ENCODE results near the gene ZNF609. TPM values are rescaled to one million over a fixed set of nuclear protein-coding genes. Genes with fewer than 3 reads are reported as not detected.

Gene ZNF609
- total RNA-seq, 5 donors from 2014 or later (not counting 1 experiment from before 2014, with no cell fraction given), result 52.7 to 81.8 (median 59.3) TPM

DNA sequence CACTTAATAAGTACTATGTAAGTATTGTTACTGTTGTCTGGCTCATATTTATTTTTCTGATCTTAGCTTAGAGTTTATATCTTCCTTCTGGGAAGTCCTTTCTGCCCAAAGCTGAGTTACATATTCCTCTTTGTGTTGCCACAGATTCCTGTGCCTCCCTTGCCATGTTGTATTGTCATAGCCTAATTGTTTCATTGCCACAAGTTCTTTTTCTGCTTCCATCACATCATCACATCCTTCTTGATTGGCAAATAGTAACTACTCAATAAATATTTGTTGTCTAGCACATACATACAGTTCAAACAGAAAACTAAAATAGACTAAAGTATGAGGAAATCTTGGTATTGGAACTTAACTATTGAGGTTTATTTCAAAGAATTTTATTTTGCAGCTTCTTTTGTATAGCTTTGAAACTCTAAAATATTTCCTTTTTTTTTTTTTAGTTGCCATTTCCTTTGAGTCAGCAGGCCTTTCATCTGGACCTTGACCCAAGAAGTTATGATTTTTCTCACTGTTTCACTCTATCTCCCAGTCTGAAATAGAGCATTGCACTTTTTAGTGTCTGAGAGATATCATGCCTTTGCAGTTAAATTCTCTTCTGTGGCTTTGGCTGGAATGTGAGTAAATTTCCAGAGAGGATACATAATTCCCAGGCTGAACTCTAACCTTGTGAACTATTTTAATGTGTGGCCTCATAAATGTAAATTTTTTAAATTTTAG lies 98.2 kb downstream of the ZNF609 start:
- ChIA-PET POLR2A (interaction anchor here (0.7 kb wide), 2 partner anchors 106 to 973 kb away, joined by 3 to 5 read pairs; no protein-coding TSS in a partner anchor), CTCF (no interaction called here)
- Histone ChIP-seq H3K36me3 (ENCODE audit: control insufficient read depth in 2 of 2, extremely low read depth in 1 of 2, insufficient read depth in 1 of 2, low read length in 1 of 2) (no peaks in the 10 kb centered on the region), H3K9me3 (no peaks in the 10 kb centered on the region), H3K4me1 (ENCODE audit: control insufficient read depth in 1 of 2, extremely low read depth in 1 of 2, insufficient read depth in 2 of 2, low read length in 2 of 2) (peaks cover 0 to 6% of the 10 kb centered on the region in 2 experiments), H3K4me3 (ENCODE audit: control insufficient read depth in 1 of 2, extremely low read depth in 1 of 2, low read length in 1 of 2) (no peak overlapping the region), H3K27ac (ENCODE audit: low read length) (no peak overlapping the region), H3K27me3 (replicated peaks in 1 of 2; ENCODE audit: control insufficient read depth in 2 of 2, extremely low read depth in 1 of 2, insufficient read depth in 2 of 2, low read length in 1 of 2) (no peaks in the 10 kb centered on the region)
- Mint-ChIP-seq H3K27me3 (no peaks in the 10 kb centered on the region), H3K36me3 (peaks cover 15% of the 10 kb centered on the region), H3K4me1 (peaks cover 53 to 61% (median 61%) of the 10 kb centered on the region in 3 donors), H3K9me3 (no peaks in the 10 kb centered on the region), H3K27ac (peak overlapping the region; percentile 36 to 59), H3K4me3 (no peak overlapping the region)
- no peak for ATAC-seq (replicated peaks in 1 of 4)
- DNase-seq, result no peak

DNA sequence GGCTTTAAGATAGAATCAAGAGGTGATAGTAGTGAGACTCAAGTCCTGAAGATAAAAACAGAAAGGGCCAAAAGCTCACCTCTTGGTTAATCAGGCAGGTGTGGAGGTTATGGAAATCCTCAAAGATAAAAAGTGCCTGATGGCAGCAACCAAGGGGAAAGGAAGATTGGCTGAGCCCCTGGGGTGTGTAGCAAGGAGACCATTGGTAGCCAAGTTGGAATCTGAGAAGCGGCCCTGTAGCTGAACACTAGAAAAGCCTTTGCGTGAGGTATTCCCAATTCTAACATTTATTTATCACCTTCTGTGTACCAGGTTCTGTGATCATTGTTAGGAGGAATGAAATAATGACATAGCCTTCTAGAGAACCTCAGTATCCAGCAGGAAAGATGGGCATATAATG lies 98.9 kb downstream of the ZNF609 start:
- Mint-ChIP-seq H3K27ac (peak overlapping the region; percentile 36 to 55), H3K27me3 (no peaks in the 10 kb centered on the region), H3K4me1 (peaks cover 52 to 60% (median 58%) of the 10 kb centered on the region in 3 donors), H3K4me3 (no peak overlapping the region), H3K36me3 (peaks cover 15% of the 10 kb centered on the region), H3K9me3 (no peaks in the 10 kb centered on the region)
- Histone ChIP-seq H3K9me3 (no peaks in the 10 kb centered on the region), H3K4me3 (ENCODE audit: control insufficient read depth in 1 of 2, extremely low read depth in 1 of 2, low read length in 1 of 2) (no peak overlapping the region), H3K27me3 (replicated peaks in 1 of 2; ENCODE audit: control insufficient read depth in 2 of 2, extremely low read depth in 1 of 2, insufficient read depth in 2 of 2, low read length in 1 of 2) (no peaks in the 10 kb centered on the region), H3K27ac (ENCODE audit: low read length) (no peak overlapping the region), H3K4me1 (ENCODE audit: control insufficient read depth in 1 of 2, extremely low read depth in 1 of 2, insufficient read depth in 2 of 2, low read length in 2 of 2) (peaks cover 0 to 6% of the 10 kb centered on the region in 2 experiments), H3K36me3 (ENCODE audit: control insufficient read depth in 2 of 2, extremely low read depth in 1 of 2, insufficient read depth in 1 of 2, low read length in 1 of 2) (no peaks in the 10 kb centered on the region)
- no CpG with 5 or more reads among the region's 2 CpGs for WGBS (ENCODE audit: insufficient coverage)
- DNase-seq (no peak), ATAC-seq (replicated peaks in 1 of 4) (no peak)
- CTCF ChIA-PET, result no interaction called here
- POLR2A ChIA-PET, result interaction anchor here (0.6 to 0.7 kb wide), 2 partner anchors 51 to 974 kb away, joined by 3 read pairs; no protein-coding TSS in a partner anchor

DNA sequence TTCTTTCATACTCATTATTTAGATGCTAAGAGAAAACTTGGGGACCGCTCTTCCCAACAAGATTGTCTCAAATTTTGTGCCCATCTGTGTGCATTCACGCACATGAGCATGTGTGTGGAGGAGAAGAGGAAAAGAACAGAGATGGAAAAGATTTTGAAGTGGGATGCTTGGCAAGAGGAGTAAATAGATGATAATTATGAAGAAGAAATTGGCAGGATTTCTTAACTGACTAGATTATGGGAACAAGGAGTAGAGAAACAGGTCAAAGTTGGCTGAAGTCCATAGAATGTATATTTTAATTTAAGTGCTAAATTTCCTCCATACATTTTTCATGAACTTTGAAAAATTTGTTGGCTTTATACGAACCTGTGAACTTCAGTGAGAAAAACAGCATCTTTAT lies 100.1 kb downstream of the ZNF609 start:
- DNase-seq (no peak), ATAC-seq (replicated peaks in 1 of 4) (no peak)
- Mint-ChIP-seq H3K27me3 (no peaks in the 10 kb centered on the region), H3K4me3 (no peak overlapping the region), H3K9me3 (no peaks in the 10 kb centered on the region), H3K4me1 (peaks cover 57 to 64% (median 63%) of the 10 kb centered on the region in 3 donors), H3K36me3 (peaks cover 18% of the 10 kb centered on the region), H3K27ac (peak overlapping the region; percentile 19 to 70)
- H3K4me1 ChIP-seq (ENCODE audit: control insufficient read depth in 1 of 2, extremely low read depth in 1 of 2, insufficient read depth in 2 of 2, low read length in 2 of 2), result peaks cover 0 to 6% of the 10 kb centered on the region in 2 experiments
- 100% methylated on average over 1 of the region's 3 CpGs for WGBS (ENCODE audit: insufficient coverage)
- H3K27ac ChIP-seq (ENCODE audit: low read length), result no peak overlapping the region
- H3K36me3 ChIP-seq (ENCODE audit: control insufficient read depth in 2 of 2, extremely low read depth in 1 of 2, insufficient read depth in 1 of 2, low read length in 1 of 2), result no peaks in the 10 kb centered on the region
- CTCF ChIA-PET, result no interaction called here
- no peaks in the 10 kb centered on the region for H3K27me3 ChIP-seq (replicated peaks in 1 of 2; ENCODE audit: control insufficient read depth in 2 of 2, extremely low read depth in 1 of 2, insufficient read depth in 2 of 2, low read length in 1 of 2)
- POLR2A ChIA-PET, result no interaction called here
- H3K4me3 ChIP-seq (ENCODE audit: control insufficient read depth in 1 of 2, extremely low read depth in 1 of 2, low read length in 1 of 2), result no peak overlapping the region
- H3K9me3 ChIP-seq, result no peaks in the 10 kb centered on the region

DNA sequence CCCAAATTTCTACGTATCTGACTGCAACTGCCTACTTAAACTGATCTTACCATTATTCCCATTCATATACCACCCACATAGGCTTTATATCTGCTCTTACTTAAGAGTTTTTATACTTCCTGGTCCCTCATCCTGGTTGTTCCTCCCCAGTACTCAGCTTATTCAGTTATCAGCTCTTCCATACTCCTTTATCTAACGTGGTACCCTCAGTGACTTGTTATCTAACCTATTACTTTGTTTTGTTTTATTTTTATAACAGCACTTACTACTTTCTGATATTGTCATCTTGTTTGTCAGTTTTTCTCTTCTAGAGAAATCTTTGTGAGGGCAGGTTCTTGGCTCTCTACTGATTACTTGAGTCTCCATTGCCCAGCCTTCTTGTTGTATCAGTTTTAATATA lies 100.6 kb downstream of the ZNF609 start:
- Mint-ChIP-seq H3K27ac (peak overlapping the region; percentile 40 to 68), H3K27me3 (no peaks in the 10 kb centered on the region), H3K9me3 (no peaks in the 10 kb centered on the region), H3K4me3 (no peak overlapping the region), H3K4me1 (peaks cover 57 to 64% (median 64%) of the 10 kb centered on the region in 3 donors), H3K36me3 (peaks cover 18% of the 10 kb centered on the region)
- DNase-seq (no peak), ATAC-seq (replicated peaks in 1 of 4) (no peak)
- H3K9me3 ChIP-seq, result no peaks in the 10 kb centered on the region
- H3K27me3 ChIP-seq (replicated peaks in 1 of 2; ENCODE audit: control insufficient read depth in 2 of 2, extremely low read depth in 1 of 2, insufficient read depth in 2 of 2, low read length in 1 of 2), result no peaks in the 10 kb centered on the region
- H3K4me3 ChIP-seq (ENCODE audit: control insufficient read depth in 1 of 2, extremely low read depth in 1 of 2, low read length in 1 of 2), result no peak overlapping the region
- peaks cover 0 to 6% of the 10 kb centered on the region in 2 experiments for H3K4me1 ChIP-seq (ENCODE audit: control insufficient read depth in 1 of 2, extremely low read depth in 1 of 2, insufficient read depth in 2 of 2, low read length in 2 of 2)
- ChIA-PET CTCF (no interaction called here), POLR2A (no interaction called here)
- 87% methylated on average over 1 of the region's 2 CpGs for WGBS (ENCODE audit: insufficient coverage)
- no peaks in the 10 kb centered on the region for H3K36me3 ChIP-seq (ENCODE audit: control insufficient read depth in 2 of 2, extremely low read depth in 1 of 2, insufficient read depth in 1 of 2, low read length in 1 of 2)
- H3K27ac ChIP-seq (ENCODE audit: low read length), result no peak overlapping the region

DNA sequence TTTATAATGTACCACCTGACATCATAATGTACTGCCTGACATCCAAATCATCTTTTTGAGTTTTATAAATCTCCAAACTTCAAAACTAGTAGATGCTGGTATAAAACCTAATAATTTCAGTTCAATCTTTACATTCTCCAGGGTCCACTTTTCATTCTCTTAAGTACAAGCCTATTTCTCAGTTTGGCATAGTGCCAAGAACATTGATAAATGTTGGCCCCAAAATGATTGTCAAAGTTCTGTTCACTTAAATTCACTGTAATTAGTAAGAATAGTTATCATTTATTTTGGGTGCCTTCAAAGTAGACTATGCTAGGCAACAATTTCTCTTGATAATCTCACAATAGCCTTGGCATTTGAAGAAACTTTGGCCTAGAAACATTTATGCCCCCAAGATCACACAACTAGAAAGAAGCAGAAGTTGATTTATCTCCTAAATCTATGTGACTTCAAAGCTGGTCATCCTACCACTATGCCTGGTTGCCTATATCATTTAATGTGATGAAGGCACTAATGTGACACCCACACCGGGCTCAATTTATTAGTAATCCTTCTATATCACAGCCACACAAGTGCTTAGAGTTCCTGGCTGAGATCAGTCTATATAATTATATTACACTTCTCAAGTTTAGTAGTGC lies 101.7 kb downstream of the ZNF609 start:
- no peaks in the 10 kb centered on the region for H3K9me3 Mint-ChIP-seq
- no peaks in the 10 kb centered on the region for H3K27me3 ChIP-seq (replicated peaks in 1 of 2; ENCODE audit: control insufficient read depth in 2 of 2, extremely low read depth in 1 of 2, insufficient read depth in 2 of 2, low read length in 1 of 2)
- no peaks in the 10 kb centered on the region for H3K27me3 Mint-ChIP-seq
- H3K4me3 ChIP-seq (ENCODE audit: control insufficient read depth in 1 of 2, extremely low read depth in 1 of 2, low read length in 1 of 2), result no peak overlapping the region
- ATAC-seq (replicated peaks in 1 of 4), result no peak
- peaks cover 0 to 6% of the 10 kb centered on the region in 2 experiments for H3K4me1 ChIP-seq (ENCODE audit: control insufficient read depth in 1 of 2, extremely low read depth in 1 of 2, insufficient read depth in 2 of 2, low read length in 2 of 2)
- ChIA-PET CTCF (no interaction called here), POLR2A (no interaction called here)
- H3K27ac Mint-ChIP-seq, result peak overlapping the region; percentile 13 to 64
- H3K27ac ChIP-seq (ENCODE audit: low read length), result no peak overlapping the region
- peaks cover 62 to 70% (median 67%) of the 10 kb centered on the region in 3 donors for H3K4me1 Mint-ChIP-seq
- peaks cover 23% of the 10 kb centered on the region for H3K36me3 Mint-ChIP-seq
- no peak overlapping the region for H3K4me3 Mint-ChIP-seq
- H3K36me3 ChIP-seq (ENCODE audit: control insufficient read depth in 2 of 2, extremely low read depth in 1 of 2, insufficient read depth in 1 of 2, low read length in 1 of 2), result no peaks in the 10 kb centered on the region
- no peaks in the 10 kb centered on the region for H3K9me3 ChIP-seq
- no CpG with 5 or more reads among the region's 1 CpG for WGBS (ENCODE audit: insufficient coverage)
- no peak for DNase-seq

DNA sequence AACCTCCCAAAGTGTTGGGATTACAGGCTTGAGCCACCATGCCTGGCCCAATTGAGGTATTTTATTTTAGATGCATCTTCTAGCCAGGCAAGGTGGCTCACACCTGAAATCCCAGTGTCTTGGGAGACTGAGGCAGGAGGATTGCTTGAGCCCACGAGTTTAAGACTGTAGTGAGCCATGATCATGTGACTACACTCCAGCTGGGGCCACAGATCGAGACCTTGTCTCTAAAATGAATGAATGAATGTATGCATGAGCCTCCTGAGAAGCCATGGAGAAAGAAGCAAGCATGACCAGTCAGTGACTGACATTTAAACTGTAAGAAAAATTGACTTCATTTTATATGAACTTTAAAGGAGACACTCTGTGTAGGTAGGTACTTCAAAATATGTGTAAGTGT lies 105.7 kb downstream of the ZNF609 start:
- Mint-ChIP-seq H3K36me3 (peaks cover 26% of the 10 kb centered on the region), H3K4me3 (no peak overlapping the region), H3K9me3 (no peaks in the 10 kb centered on the region), H3K27me3 (no peaks in the 10 kb centered on the region), H3K4me1 (peaks cover 62 to 69% (median 62%) of the 10 kb centered on the region in 3 donors), H3K27ac (peak overlapping the region in 1 of 2 donors; percentile 83)
- H3K36me3 ChIP-seq (ENCODE audit: control insufficient read depth in 2 of 2, extremely low read depth in 1 of 2, insufficient read depth in 1 of 2, low read length in 1 of 2), result no peaks in the 10 kb centered on the region
- ChIA-PET CTCF (no interaction called here), POLR2A (interaction anchor here in 1 of 2 donors (1.0 kb wide), 2 partner anchors 49 to 114 kb away, joined by 3 to 6 read pairs; no protein-coding TSS in a partner anchor)
- peaks cover 5 to 15% of the 10 kb centered on the region in 2 experiments for H3K4me1 ChIP-seq (ENCODE audit: control insufficient read depth in 1 of 2, extremely low read depth in 1 of 2, insufficient read depth in 2 of 2, low read length in 2 of 2)
- WGBS (ENCODE audit: insufficient coverage), result 70% methylated on average over 2 of the region's 2 CpGs
- H3K9me3 ChIP-seq, result no peaks in the 10 kb centered on the region
- H3K4me3 ChIP-seq (ENCODE audit: control insufficient read depth in 1 of 2, extremely low read depth in 1 of 2, low read length in 1 of 2), result no peak overlapping the region
- H3K27me3 ChIP-seq (replicated peaks in 1 of 2; ENCODE audit: control insufficient read depth in 2 of 2, extremely low read depth in 1 of 2, insufficient read depth in 2 of 2, low read length in 1 of 2), result no peaks in the 10 kb centered on the region
- H3K27ac ChIP-seq (ENCODE audit: low read length), result no peak overlapping the region
- ATAC-seq (replicated peaks in 1 of 4), result no peak
- no peak for DNase-seq
